Muscle layer of duodenum (tissue), 2 donors: Measurements from ENCODE around the gene MBD3L5.
"Not testable (repeated sequence)": the region's sequence is repeated elsewhere in the genome, so short reads cannot be mapped to it uniquely, and the experiment has no call there.

Source experiments
- H3K27ac ChIP-seq: one replicate; pipeline ENCODE4 v1.7.0; 2013; ENCODE audit warnings: mild to moderate bottlenecking, low read length
- H3K27me3 ChIP-seq: one replicate; pipeline ENCODE4 v1.7.0; 2013; ENCODE audit warnings: low read depth, mild to moderate bottlenecking, control low read depth, low read length
- H3K36me3 ChIP-seq, 2 donors: one replicate each; pipeline ENCODE4 v1.7.0; 2013; ENCODE audit warnings: low read length in 2 of 2, control low read depth in 1 of 2, mild to moderate bottlenecking in 1 of 2; ENCODE audit not compliant: insufficient read depth in 2 of 2, control insufficient read depth in 1 of 2
- H3K4me1 ChIP-seq, 2 donors: one replicate each; pipeline ENCODE4 v1.7.0; 2013; ENCODE audit warnings: low read length in 2 of 2, mild to moderate bottlenecking in 2 of 2, control low read depth in 1 of 2, moderate library complexity in 1 of 2; ENCODE audit not compliant: insufficient read depth in 2 of 2, control insufficient read depth in 1 of 2
- H3K4me3 ChIP-seq, 2 donors: one replicate each; pipeline ENCODE4 v1.7.0; 2013; ENCODE audit warnings: low read length in 2 of 2, low read depth in 1 of 2, mild to moderate bottlenecking in 1 of 2
- H3K9me3 ChIP-seq, 2 donors: one replicate each; pipeline ENCODE4 v1.7.0; 2013; ENCODE audit warnings: low read length in 2 of 2, control low read depth in 1 of 2, mild to moderate bottlenecking in 1 of 2; ENCODE audit not compliant: control insufficient read depth in 1 of 2
- donor health status: healthy.

MBD3L5 gene

DNA sequence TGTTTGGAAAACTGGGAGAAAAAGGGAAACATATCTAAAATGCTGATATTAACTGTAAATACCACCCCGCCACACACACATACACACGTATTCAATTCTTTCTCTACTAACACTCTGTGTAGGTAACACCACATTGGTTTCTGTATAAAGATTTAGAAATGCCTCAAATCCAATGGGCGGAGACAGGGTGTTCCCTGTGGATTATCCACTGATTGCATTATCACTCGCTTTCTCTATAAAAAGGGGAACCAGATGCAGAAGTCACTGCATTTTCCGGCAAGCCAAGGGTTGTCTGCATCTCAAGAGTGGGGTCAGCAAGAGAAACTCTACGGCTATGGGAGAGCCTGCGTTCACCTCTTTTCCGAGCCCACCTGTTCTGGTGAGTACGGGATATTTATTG is at the start of gene MBD3L5:
MBD3L5 (plus strand) TSS at position 301 of the 400 bp plus-strand sequence; CDS start at position 335, 34 bp downstream.
- not testable (repeated sequence) for H3K36me3 ChIP-seq, H3K9me3 ChIP-seq, H3K27me3 ChIP-seq, H3K4me3 ChIP-seq, H3K27ac ChIP-seq, H3K4me1 ChIP-seq

DNA sequence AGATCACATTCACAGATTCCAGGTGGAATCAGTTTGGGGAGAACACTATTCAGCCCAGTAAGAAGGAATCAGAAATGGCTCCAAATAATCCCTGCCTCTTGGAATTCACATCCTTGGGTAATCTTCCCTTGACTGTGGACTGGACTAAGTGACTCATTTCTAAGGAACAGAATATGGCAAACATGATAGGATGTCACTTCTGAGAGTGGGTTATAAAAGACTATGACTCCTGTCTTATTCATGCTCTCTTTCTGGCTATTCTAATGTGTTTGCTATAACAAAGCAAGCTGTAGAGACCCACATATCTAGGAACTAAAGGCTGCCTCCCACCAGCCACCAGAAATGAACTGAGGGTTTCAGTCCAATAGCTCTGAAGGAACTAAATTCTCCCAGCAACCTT is 46.9 kb upstream of the MBD3L5 start:
- Histone ChIP-seq H3K27ac (no peak overlapping the region), H3K4me1 (no peaks in the 10 kb centered on the region), H3K27me3 (no peaks in the 10 kb centered on the region), H3K9me3 (peaks cover 9 to 36% of the 10 kb centered on the region in 2 donors), H3K36me3 (no peaks in the 10 kb centered on the region), H3K4me3 (no peak overlapping the region)

DNA sequence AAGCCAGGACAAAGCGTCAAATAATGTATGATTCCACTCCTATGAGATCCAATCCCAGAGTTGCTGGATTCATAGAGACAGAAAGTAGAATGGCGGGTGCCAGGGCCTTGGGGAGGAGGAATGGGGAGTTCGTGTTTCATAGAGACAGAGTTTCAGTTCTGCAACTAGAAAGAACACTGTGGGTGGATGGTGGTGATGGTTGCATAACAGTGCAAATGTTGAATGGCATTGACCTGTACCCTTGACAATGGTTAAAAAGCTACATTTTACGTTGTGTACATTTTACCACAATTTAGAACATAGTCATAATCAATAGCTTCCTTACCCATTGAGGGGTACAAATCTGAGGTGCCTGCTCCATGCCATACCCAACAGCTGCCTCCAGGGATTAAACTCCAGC is 42.5 kb upstream of the MBD3L5 start:
- no peaks in the 10 kb centered on the region for H3K27me3 ChIP-seq
- peaks cover 8 to 34% of the 10 kb centered on the region in 2 donors for H3K9me3 ChIP-seq
- no peaks in the 10 kb centered on the region for H3K4me1 ChIP-seq
- H3K36me3 ChIP-seq: no peaks in the 10 kb centered on the region
- H3K27ac ChIP-seq: no peak overlapping the region
- H3K4me3 ChIP-seq: no peak overlapping the region

DNA sequence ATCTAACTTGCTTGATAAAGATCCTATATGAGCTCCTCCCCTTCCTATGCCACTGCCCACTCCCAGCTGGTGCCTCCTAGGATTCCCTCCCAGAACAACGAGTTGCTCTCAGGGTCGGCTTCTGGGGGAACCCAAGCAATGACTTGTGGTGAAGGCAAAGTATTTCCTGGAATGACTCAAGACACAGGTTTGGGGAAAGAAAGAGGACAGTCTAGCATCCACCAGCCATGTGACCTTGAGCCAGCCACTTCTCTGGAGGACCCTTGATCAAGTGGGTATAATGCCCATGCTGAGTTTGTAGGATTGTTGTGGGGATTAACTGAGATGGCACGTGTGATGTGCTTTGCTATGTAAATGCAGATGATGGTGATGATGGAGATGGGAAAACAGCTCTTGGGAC is 42.1 kb upstream of the MBD3L5 start:
- no peaks in the 10 kb centered on the region for H3K36me3 ChIP-seq
- no peak overlapping the region for H3K4me3 ChIP-seq
- peaks cover 8 to 30% of the 10 kb centered on the region in 2 donors for H3K9me3 ChIP-seq
- H3K27ac ChIP-seq: no peak overlapping the region
- H3K4me1 ChIP-seq: no peaks in the 10 kb centered on the region
- no peaks in the 10 kb centered on the region for H3K27me3 ChIP-seq

GRCh38 chr19:6995054-6995453 is 35.3 kb upstream of the MBD3L5 start:
- Histone ChIP-seq H3K27ac (no peak overlapping the region), H3K9me3 (no peaks in the 10 kb centered on the region)

GRCh38 chr19:6996810-6997209 is 33.6 kb upstream of the MBD3L5 start:
- no peak overlapping the region for H3K27ac ChIP-seq
- H3K4me3 ChIP-seq: no peak overlapping the region
- no peaks in the 10 kb centered on the region for H3K27me3 ChIP-seq
- no peaks in the 10 kb centered on the region for H3K36me3 ChIP-seq
- H3K9me3 ChIP-seq: no peaks in the 10 kb centered on the region
- H3K4me1 ChIP-seq: no peaks in the 10 kb centered on the region

More at GRCh38 chr19:6995054-6995453, 35.3 kb upstream of the MBD3L5 start:
- no peaks in the 10 kb centered on the region for H3K27me3 ChIP-seq
- no peaks in the 10 kb centered on the region for H3K4me1 ChIP-seq
- no peaks in the 10 kb centered on the region for H3K36me3 ChIP-seq
- no peak overlapping the region for H3K4me3 ChIP-seq

DNA sequence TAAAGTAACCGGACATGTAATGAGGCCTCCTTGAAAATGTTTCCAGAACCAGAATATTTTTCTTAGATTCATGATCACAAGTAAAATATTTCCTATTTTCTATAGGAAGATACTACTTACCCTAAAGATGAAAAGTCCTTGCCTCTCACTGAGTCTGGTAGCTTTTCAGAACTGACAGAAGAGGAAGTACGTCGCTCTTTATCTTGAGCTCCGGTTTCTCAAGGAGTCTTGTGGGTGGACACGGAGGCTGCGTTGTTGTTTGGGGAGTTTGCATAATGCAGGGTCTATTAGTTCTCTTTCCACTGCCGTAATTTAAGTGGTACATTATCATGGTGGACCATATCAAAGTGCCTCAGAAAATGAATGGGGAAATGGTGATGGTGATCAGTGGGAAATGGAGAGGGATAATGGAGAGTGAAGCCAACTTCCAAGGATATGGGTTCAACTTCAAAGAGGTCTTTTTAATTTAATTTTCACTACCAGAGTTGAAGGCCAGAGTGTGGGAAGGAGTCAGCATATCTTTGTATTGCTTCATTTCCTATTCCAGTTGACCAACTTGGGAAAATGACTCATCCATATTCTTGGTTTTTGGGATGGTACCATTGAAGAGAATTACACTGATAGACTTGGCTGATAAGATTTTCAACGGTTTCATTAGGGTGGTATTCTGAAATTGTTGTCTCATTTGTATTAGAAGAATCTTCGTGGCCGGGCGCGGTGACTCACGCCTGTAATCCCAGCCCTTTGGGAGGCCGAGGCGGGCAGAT is 32.5 kb upstream of the MBD3L5 start:
- Histone ChIP-seq H3K4me3 (no peak overlapping the region), H3K36me3 (no peaks in the 10 kb centered on the region), H3K9me3 (no peaks in the 10 kb centered on the region), H3K4me1 (no peaks in the 10 kb centered on the region), H3K27me3 (no peaks in the 10 kb centered on the region), H3K27ac (no peak overlapping the region)

DNA sequence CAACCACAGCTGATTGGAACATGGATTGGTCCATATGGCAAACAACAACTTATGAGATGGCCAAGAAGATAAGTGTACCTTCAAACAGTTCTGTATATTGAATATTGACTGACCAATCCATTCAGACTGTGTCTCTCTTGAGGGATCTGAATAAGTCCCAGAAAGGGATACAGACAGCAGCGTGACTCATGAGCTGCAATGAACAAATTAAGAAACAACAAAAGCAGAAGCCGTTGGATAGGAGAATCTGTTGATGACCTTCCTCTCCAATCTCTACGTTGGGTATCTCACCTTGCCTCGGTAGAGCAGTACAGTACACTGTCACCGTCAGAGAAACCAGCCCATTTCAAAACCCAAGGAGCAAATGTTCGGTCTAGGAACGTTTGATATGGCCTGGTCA is 30.4 kb upstream of the MBD3L5 start:
- no peak overlapping the region for H3K4me3 ChIP-seq
- no peak overlapping the region for H3K27ac ChIP-seq
- H3K36me3 ChIP-seq: no peaks in the 10 kb centered on the region
- no peaks in the 10 kb centered on the region for H3K27me3 ChIP-seq
- no peaks in the 10 kb centered on the region for H3K4me1 ChIP-seq
- no peaks in the 10 kb centered on the region for H3K9me3 ChIP-seq

DNA sequence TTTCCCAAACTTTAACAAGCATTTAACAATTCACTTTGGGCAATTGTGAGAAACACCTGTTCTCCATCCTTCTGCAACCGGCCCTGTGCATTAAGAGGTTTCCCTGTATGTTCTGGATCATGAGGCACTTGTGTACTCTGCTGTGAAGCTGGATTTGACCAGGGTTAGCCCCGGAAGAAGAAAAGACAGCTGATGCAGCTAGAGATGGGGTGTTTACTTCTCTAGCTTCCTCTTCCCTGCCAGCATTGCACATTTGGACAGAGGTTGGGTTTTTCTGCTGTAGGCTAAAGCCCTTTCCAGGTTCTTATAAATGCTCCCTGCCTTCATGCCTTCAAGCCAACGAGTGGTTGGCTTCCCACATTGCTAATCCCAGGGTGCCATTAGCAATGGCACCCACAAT is 30.0 kb upstream of the MBD3L5 start:
- no peaks in the 10 kb centered on the region for H3K9me3 ChIP-seq
- no peak overlapping the region for H3K27ac ChIP-seq
- H3K4me3 ChIP-seq: no peak overlapping the region
- H3K36me3 ChIP-seq: no peaks in the 10 kb centered on the region
- no peaks in the 10 kb centered on the region for H3K27me3 ChIP-seq
- no peaks in the 10 kb centered on the region for H3K4me1 ChIP-seq

DNA sequence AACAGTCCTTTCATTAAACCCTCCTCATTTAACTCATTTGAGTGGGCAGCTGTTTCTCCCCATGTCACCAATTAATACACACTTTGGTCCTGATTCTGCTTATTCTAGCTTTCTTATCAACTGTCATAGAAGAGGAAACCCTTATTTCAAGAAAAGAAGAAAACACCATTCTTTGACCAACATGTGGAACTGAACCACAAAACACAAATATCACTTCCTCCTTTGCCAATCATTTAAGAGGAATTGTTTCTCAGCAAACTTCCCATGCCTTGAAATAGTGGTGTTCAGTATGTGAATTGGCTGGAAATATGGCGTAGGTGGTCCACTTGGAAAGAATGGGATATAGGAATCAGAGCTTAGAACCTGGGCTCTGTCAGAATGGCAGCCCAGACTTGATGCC is 29.6 kb upstream of the MBD3L5 start:
- Histone ChIP-seq H3K9me3 (no peaks in the 10 kb centered on the region), H3K4me1 (no peaks in the 10 kb centered on the region), H3K4me3 (no peak overlapping the region), H3K27ac (no peak overlapping the region), H3K36me3 (no peaks in the 10 kb centered on the region), H3K27me3 (no peaks in the 10 kb centered on the region)

DNA sequence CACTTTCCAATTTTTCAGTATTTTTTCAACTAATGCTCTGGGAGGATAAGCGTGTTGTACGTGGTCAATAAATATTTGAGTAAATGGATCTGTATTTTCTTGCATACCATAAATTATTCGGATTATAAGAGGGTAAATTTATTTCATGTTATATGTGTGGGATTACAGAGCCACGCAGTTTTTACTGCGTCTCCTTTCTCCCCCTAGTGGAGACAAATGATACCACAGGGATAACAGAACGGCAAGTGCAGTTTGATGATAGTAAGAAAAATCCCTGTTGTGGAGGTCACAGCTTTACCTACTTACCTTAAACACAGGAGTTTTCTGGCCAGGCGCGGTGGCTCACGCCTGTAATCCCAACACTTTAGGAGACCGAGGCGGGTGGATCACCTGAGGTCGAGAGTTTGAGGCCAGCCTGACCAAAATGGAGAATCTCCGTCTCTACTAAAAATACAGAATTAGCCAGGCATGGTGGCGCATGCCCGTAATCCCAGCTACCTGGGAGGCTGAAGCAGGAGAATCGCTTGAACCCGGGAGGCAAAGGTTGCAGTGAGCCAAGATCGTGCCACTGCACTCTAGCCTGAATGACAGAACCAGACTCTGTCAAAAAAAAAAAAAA is 26.0 kb upstream of the MBD3L5 start:
- no peak overlapping the region for H3K4me3 ChIP-seq
- H3K36me3 ChIP-seq: no peaks in the 10 kb centered on the region
- no peak overlapping the region for H3K27ac ChIP-seq
- no peaks in the 10 kb centered on the region for H3K9me3 ChIP-seq
- H3K27me3 ChIP-seq: no peaks in the 10 kb centered on the region
- H3K4me1 ChIP-seq: no peaks in the 10 kb centered on the region
